GM18498 (cell line): ENCODE measurements around the gene DDX21.
"Not testable (repeated sequence)": the region's sequence is repeated elsewhere in the genome, so short reads cannot be mapped to it uniquely, and the experiment has no call there.

ENCODE experiments used
- ATAC-seq: cut with Tn5 transposase; IDR thresholded peaks from one replicate; pipeline ENCODE4 v1.9.1; 2021; ENCODE audit warnings: mild to moderate bottlenecking, moderate library complexity; ENCODE audit not compliant: unreplicated experiment

The DDX21 gene

DNA sequence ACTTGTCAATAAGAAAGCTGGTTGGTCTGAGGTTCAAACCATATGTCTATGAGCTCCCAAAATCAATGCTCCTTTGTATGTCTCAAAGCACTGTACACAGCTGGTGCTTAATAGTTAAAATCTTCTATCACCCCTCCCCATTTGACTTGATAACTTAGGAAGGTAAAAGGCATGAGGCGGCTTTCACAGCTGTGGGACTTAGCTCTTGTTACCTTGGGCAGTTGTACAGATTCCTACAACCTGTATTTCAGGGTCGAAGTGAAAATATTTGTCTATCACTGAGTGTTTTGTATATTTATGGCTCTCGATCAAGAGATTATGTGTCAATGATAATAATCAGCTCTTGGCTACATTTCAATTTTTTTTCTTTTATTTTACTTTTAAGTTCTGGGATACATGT, 31.6 kb downstream of the DDX21 start:
- ATAC-seq, result no peak

GRCh38 chr10:68988530-68989316, 32.8 kb downstream of the DDX21 start, which contains the start of gene KIFBP:
TSS of gene KIFBP (plus strand) at chr10:68988803. CDS start at chr10:68988833, 30 bp downstream.
- peak; percentile 75 for ATAC-seq

DNA sequence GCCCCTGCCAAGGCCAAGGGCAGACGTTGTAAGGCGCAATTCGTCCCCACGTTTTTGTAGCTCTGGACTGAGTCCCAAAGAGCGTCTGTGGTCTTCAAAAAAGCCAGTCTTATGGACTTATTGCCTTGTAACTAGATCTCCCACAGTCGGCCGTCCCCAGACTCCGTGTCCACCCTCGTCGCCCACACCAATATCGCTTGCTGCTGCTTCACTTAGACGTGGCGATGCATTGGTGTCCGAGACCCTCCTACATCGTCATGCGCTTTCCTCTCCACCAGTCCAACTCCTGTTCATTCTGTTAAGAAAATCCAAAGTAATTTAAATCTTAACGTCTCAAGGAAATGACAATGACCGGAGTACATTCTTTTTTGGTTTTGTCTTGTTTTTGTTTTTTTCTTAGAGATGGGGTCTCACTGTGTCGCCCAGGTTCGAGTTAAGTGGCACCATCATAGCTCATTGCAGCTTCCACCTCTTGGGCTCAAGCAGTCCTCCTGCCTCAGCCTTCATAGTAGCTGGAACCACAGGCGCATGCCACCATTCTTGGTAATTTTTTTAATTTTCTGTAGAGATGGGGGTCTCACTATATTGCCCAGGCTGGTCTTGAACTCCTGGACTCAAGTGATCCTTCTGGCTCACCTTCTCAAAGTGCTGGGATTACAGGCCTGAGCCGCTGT, 33.5 kb downstream of the DDX21 start:
- no peak for ATAC-seq

- no peak for ATAC-seq
Observed at GRCh38 chr10:68992636-68993440, 36.9 kb downstream of the DDX21 start.

- ATAC-seq, result peak; percentile 36
Observed at GRCh38 chr10:68997211-68997610, 41.2 kb downstream of the DDX21 start.

DNA sequence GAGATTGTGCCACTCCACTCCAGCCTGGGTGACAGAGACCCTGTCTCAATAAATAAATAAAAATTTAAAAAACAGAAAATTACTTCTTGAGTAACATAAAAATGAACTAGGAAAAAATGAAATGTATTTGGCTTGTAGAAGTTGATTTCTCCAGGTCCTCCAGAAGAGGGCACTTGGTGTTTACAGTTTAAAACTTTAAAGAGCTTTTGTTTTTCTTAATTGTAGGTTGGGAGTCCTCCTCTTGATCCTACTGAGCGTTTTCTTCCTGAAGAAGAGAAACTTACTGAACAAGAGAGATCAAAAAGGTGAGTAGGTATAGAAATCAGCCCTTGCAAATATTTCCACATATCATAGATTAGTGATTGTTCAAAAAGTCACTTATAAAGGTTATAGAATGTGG, 48.9 kb downstream of the DDX21 start:
- no peak for ATAC-seq

DNA sequence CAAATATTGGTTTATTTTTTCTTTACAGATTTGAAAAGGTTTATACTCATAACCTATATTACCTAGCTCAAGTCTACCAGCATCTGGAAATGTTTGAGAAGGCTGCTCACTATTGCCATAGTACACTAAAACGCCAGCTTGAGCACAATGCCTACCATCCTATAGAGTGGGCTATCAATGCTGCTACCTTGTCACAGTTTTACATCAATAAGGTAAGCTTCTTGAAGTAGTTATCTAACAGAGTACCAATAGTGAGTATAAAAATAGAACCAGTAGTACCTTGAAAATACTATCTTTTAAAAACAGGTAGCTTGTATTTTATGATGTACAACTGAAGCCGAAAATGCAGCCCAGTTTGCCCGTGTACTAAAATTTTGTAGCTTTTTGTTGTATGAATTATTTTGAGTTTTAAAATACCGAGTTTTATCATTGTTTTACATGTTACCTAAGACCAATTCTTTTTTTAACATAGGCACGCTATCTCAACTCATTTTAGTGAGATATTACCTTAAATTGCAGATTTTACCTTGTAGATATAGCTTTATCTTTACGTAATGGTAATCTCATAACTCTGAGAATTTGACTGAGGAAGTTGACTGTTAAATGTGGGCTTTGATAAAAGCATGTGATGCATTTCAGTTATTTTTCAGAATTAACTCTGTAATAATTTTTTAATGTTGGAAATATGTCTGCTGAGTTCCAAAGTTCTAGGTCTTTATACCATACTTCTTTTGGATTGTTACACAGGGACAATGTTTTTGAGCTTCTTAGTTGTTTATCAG, 49.9 kb downstream of the DDX21 start:
- ATAC-seq, result no peak

DNA sequence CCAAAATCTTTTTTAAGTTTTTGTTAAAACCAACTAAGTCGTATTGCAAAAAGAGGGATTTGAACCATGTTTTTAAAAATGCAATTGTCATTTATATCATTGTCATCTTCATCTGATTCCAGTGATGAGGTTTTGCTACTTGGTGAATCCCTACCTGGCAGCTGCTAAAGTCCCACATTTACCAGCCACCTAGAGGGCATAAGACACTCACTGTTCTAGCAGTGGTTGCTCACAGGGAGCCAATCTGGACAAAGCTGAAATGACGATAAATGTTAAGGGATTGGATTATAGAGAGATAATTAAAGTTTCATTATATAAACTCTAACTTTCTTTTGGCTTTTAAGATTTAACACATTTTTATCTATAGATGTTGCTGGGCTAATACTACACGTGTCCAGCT, 51.3 kb downstream of the DDX21 start:
- no peak for ATAC-seq

DNA sequence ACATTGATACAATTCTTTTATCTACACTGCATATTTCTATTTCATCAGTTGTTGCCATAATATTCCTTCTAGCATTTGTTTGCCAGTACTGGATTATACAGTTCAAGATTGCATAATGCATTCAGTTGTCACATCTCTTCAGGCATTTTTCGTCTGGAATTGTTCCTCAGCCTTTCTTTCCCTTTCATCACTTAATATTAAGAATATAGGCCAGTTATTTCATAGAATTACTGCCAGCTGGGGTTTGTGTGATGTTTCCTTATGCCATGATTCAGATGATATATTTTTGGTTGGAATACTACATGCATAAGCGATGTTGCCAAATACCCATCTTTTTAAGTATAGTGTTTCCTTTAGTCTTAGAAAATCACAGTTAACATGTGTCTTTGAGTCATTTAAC, 53.4 kb downstream of the DDX21 start:
- no peak for ATAC-seq

GRCh38 chr10:69010151-69010640, 54.2 kb downstream of the DDX21 start:
- no peak for ATAC-seq

DNA sequence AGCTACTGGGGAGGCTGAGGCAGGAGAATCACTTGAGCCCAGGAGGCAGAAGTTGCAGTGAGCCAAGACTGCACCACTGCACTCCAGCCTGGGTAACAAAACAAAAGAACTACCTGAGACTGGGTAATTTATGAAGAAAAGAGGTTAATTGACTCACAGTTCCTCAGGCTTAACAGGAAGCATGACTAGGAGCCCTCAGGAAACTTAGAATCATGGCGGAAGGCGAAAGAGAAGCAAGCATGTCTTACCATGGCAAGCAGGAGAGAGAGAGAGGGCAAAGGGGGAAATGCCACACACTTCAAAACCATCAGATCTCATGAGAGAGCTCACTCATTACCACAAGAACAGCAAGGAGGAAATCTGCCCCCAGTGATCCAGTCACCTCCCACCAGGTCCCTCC, 56.8 kb downstream of the DDX21 start:
- ATAC-seq, result not testable (repeated sequence)

DNA sequence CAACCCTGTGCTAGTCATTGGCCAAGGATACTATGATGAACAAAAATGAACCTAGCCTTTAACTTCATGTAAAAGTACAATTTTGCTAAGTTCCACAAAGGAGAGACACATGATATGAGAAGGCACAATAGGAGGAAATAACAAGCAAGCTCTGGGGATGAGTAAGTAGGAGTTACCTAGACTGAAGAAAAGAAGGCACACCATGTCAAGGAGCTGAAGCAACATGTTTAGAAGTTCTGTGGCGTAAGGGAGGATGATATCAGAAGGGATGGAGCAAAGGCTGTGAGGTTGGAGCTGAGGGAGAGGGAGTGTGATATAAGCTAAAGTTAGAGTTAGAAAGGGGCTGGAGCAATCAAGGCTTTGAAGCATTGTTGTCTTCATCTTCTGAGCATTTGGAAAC, 58.2 kb downstream of the DDX21 start:
- no peak for ATAC-seq

- ATAC-seq, result no peak
Observed at GRCh38 chr10:69018613-69019012, 62.6 kb downstream of the DDX21 start.

GRCh38 chr10:69022611-69023010, 66.6 kb downstream of the DDX21 start:
- no peak for ATAC-seq

DNA sequence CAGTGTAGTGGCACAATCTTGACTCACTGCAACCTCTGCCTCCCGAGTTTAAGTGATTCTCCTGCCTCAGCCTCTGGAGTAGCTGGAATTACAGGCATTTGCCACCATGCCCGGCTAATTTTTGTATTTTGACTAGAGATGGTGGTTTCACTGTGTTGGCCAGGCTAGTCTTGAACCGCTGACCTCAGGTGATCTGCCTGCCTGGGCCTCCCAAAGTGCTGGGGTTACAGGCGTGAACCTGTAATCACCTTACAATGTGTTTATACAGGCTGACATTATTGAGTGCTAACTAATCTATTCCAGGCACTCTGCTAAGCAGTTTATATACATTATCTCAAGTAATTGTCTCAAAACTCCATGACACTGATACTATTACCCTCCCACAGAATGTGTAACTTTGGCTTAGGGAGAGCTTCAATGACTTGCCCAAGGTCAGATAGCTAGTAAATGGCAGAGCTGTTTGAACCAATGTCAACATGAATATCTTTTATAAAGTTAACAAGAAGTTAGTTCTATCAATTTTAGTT, 69.5 kb downstream of the DDX21 start:
- no peak for ATAC-seq

- no peak for ATAC-seq
Observed at GRCh38 chr10:69033256-69033655, 77.3 kb downstream of the DDX21 start.
